ENCODE measurements around the gene COL4A2. TPM values are rescaled to one million over a fixed set of nuclear protein-coding genes. Genes with fewer than 3 reads are reported as not detected.

Gene COL4A2
- total and polyA plus RNA-seq, 8 donors = 18.4 to 130 (median 43.8) TPM

GRCh38 chr13:110426735-110427134 is 119.7 kb downstream of the COL4A2 start:
- H3K27ac ChIP-seq = no peak overlapping the region
- no peaks in the 10 kb centered on the region for H3K27me3 ChIP-seq
- no peak for TF ChIP-seq CTCF (IDR thresholded peaks at IDR 0.05)
- H3K36me3 ChIP-seq = no peaks in the 10 kb centered on the region
- H3K4me3 ChIP-seq = no peak overlapping the region
- intact Hi-C loops (cut with DNase I) = no loop called here
- H3K9me3 ChIP-seq = no peaks in the 10 kb centered on the region
- no peaks in the 10 kb centered on the region for H3K4me1 ChIP-seq
- ATAC-seq (no peak), FAIRE-seq (no peak), DNase-seq (no peak)
- WGBS, 2 donors = 77 to 79% methylated on average over 4 of the region's 4 CpGs

- Histone ChIP-seq H3K36me3 (no peaks in the 10 kb centered on the region), H3K4me1 (no peaks in the 10 kb centered on the region), H3K9me3 (no peaks in the 10 kb centered on the region), H3K27me3 (no peaks in the 10 kb centered on the region), H3K27ac (no peak overlapping the region), H3K4me3 (no peak overlapping the region)
- ATAC-seq (no peak), DNase-seq (no peak), FAIRE-seq (no peak)
- WGBS, 2 donors = 83 to 90% methylated on average over 13 of the region's 13 CpGs
- intact Hi-C loops (cut with DNase I) = no loop called here
- TF ChIP-seq CTCF (IDR thresholded peaks at IDR 0.05) = no peak
Measured at GRCh38 chr13:110428313-110428712, 121.2 kb downstream of the COL4A2 start.

- WGBS, 2 donors = 82 to 89% methylated on average over 13 of the region's 13 CpGs
- no peak for TF ChIP-seq CTCF (IDR thresholded peaks at IDR 0.05)
- FAIRE-seq (no peak), ATAC-seq (no peak), DNase-seq (no peak)
- H3K27ac ChIP-seq = no peak overlapping the region
- H3K36me3 ChIP-seq = no peaks in the 10 kb centered on the region
- no peak overlapping the region for H3K4me3 ChIP-seq
- H3K4me1 ChIP-seq = no peaks in the 10 kb centered on the region
- H3K9me3 ChIP-seq = no peaks in the 10 kb centered on the region
- intact Hi-C loops (cut with DNase I) = no loop called here
- H3K27me3 ChIP-seq = no peaks in the 10 kb centered on the region
Measured at GRCh38 chr13:110430391-110431336, 123.6 kb downstream of the COL4A2 start.

GRCh38 chr13:110431425-110432294 is 124.6 kb downstream of the COL4A2 start:
- FAIRE-seq = no peak
- TF ChIP-seq CTCF (IDR thresholded peaks at IDR 0.05) = no peak

More at GRCh38 chr13:110431425-110432294, 124.6 kb downstream of the COL4A2 start:
- H3K9me3 ChIP-seq = no peaks in the 10 kb centered on the region
- no peak for DNase-seq
- 78 to 80% methylated on average over 13 of the region's 13 CpGs for WGBS, 2 donors
- no peaks in the 10 kb centered on the region for H3K4me1 ChIP-seq
- no peak overlapping the region for H3K4me3 ChIP-seq
- no peak overlapping the region for H3K27ac ChIP-seq
- H3K27me3 ChIP-seq = no peaks in the 10 kb centered on the region
- intact Hi-C loops (cut with DNase I) = no loop called here
- no peaks in the 10 kb centered on the region for H3K36me3 ChIP-seq
- ATAC-seq = peak in 3 of 4 donors; percentile 21 to 59 (median 22)

All from pancreas (tissue), 10 donors.